Activated CD4-positive, alpha-beta T cell treated with anti-CD3 and anti-CD28 coated beads, Interleukin-2, amount 10 ng/mL, durations not matched to agents 24 days and 14 days (primary cell): ENCODE measurements around the gene TRMT112. TPM values are rescaled to one million over a fixed set of nuclear protein-coding genes. Genes with fewer than 3 reads are reported as not detected.

Source experiments
- DNase-seq: peaks from one replicate; pipeline ENCODE4 v3.0.0; 2022
- H3K27ac Mint-ChIP-seq: one replicate; pipeline ENCODE4 v1.8.0; 2022; ENCODE audit warnings: mild to moderate bottlenecking, mixed read lengths
- H3K27me3 Mint-ChIP-seq: one replicate; pipeline ENCODE4 v1.8.0; 2022; ENCODE audit warnings: mixed read lengths
- H3K36me3 Mint-ChIP-seq: one replicate; pipeline ENCODE4 v1.8.0; 2022; ENCODE audit warnings: low read depth, mild to moderate bottlenecking, mixed read lengths
- H3K4me1 Mint-ChIP-seq: one replicate; pipeline ENCODE4 v1.8.0; 2021; ENCODE audit warnings: mixed read lengths
- H3K4me3 Mint-ChIP-seq: one replicate; pipeline ENCODE4 v1.8.0; 2022; ENCODE audit warnings: mild to moderate bottlenecking, moderate library complexity, mixed read lengths
- H3K9me3 Mint-ChIP-seq: one replicate; pipeline ENCODE4 v1.8.0; 2021; ENCODE audit warnings: mixed read lengths
- intact Hi-C: fragments of 100-400 bp; cut with micrococcal nuclease; formaldehyde crosslinking; loops from one replicate; pipeline ENCODE4 v1.15.1; 2023
- total RNA-seq: library from RNA; stranded (reverse); gene quantifications from 2 replicates; pipeline ENCODE4 v1.2.3, GENCODE V29; 2022

TRMT112 gene
- total RNA-seq, 1 donor from 2014 or later, result 319 TPM

GRCh38 chr11:64284048-64284961 lies 33.1 kb downstream of the TRMT112 start, which contains the start of gene BAD:
BAD (minus strand) TSS chr11:64284665; CDS start chr11:64284368, 297 bp downstream.
- peak; percentile 97 for DNase-seq
- Mint-ChIP-seq H3K4me3 (peak within 1 kb of the TSS; percentile 89), H3K27me3 (no peaks in the 10 kb centered on the region), H3K9me3 (no peaks in the 10 kb centered on the region), H3K36me3 (peaks cover 19% of the 10 kb centered on the region), H3K4me1 (peaks cover 17% of the 10 kb centered on the region), H3K27ac (peak within 1 kb of the TSS; percentile 94)
- intact Hi-C loops, result loop anchor here (2.0 kb wide), 1 partner anchor 44 kb away; the partner anchor contains the start of gene FKBP2

GRCh38 chr11:64283092-64283491 lies 34.3 kb downstream of the TRMT112 start:
- Mint-ChIP-seq H3K27me3 (no peaks in the 10 kb centered on the region), H3K27ac (peak overlapping the region; percentile 62), H3K9me3 (no peaks in the 10 kb centered on the region), H3K36me3 (peaks cover 22% of the 10 kb centered on the region), H3K4me1 (peaks cover 21% of the 10 kb centered on the region), H3K4me3 (peak overlapping the region; percentile 59)
- intact Hi-C loops, result no loop called here
- peak; percentile 59 for DNase-seq

- Mint-ChIP-seq H3K27ac (no peak overlapping the region), H3K4me3 (no peak overlapping the region), H3K4me1 (peaks cover 21% of the 10 kb centered on the region), H3K9me3 (no peaks in the 10 kb centered on the region), H3K27me3 (no peaks in the 10 kb centered on the region), H3K36me3 (peaks cover 22% of the 10 kb centered on the region)
- intact Hi-C loops, result no loop called here
- no peak for DNase-seq
Observed at GRCh38 chr11:64281957-64282770, 35.2 kb downstream of the TRMT112 start.

- H3K9me3 Mint-ChIP-seq, result no peaks in the 10 kb centered on the region
- H3K4me1 Mint-ChIP-seq, result peaks cover 12% of the 10 kb centered on the region
- H3K27ac Mint-ChIP-seq, result no peak overlapping the region
- no peak overlapping the region for H3K4me3 Mint-ChIP-seq
- H3K36me3 Mint-ChIP-seq, result peaks cover 22% of the 10 kb centered on the region
- no peaks in the 10 kb centered on the region for H3K27me3 Mint-ChIP-seq
- intact Hi-C loops, result no loop called here
- no peak for DNase-seq
Observed at GRCh38 chr11:64278576-64279190, 38.7 kb downstream of the TRMT112 start.

- Mint-ChIP-seq H3K27me3 (no peaks in the 10 kb centered on the region), H3K27ac (no peak overlapping the region), H3K4me1 (peaks cover 11% of the 10 kb centered on the region), H3K9me3 (no peaks in the 10 kb centered on the region), H3K4me3 (no peak overlapping the region), H3K36me3 (peaks cover 17% of the 10 kb centered on the region)
- DNase-seq, result no peak
- intact Hi-C loops, result no loop called here
Observed at GRCh38 chr11:64276653-64277431, 40.5 kb downstream of the TRMT112 start.

GRCh38 chr11:64275841-64276240 lies 41.5 kb downstream of the TRMT112 start:
- H3K27me3 Mint-ChIP-seq, result no peaks in the 10 kb centered on the region
- no peak for DNase-seq
- intact Hi-C loops, result no loop called here
- no peak overlapping the region for H3K4me3 Mint-ChIP-seq
- H3K36me3 Mint-ChIP-seq, result peaks cover 7% of the 10 kb centered on the region
- no peaks in the 10 kb centered on the region for H3K9me3 Mint-ChIP-seq
- peaks cover 11% of the 10 kb centered on the region for H3K4me1 Mint-ChIP-seq
- H3K27ac Mint-ChIP-seq, result no peak overlapping the region

- peaks cover 13% of the 10 kb centered on the region for H3K4me1 Mint-ChIP-seq
- no peaks in the 10 kb centered on the region for H3K27me3 Mint-ChIP-seq
- intact Hi-C loops, result no loop called here
- no peak overlapping the region for H3K27ac Mint-ChIP-seq
- peaks cover 9% of the 10 kb centered on the region for H3K36me3 Mint-ChIP-seq
- no peak overlapping the region for H3K4me3 Mint-ChIP-seq
- H3K9me3 Mint-ChIP-seq, result no peaks in the 10 kb centered on the region
- no peak for DNase-seq
Observed at GRCh38 chr11:64275031-64275800, 42.1 kb downstream of the TRMT112 start.

GRCh38 chr11:64269540-64270220 lies 47.7 kb downstream of the TRMT112 start:
- Mint-ChIP-seq H3K27me3 (no peaks in the 10 kb centered on the region), H3K4me3 (peak overlapping the region; percentile 96), H3K9me3 (no peaks in the 10 kb centered on the region), H3K27ac (peak overlapping the region; percentile 99), H3K4me1 (peaks cover 26% of the 10 kb centered on the region), H3K36me3 (peaks cover 14% of the 10 kb centered on the region)
- intact Hi-C loops, result loop anchor here (1.0 to 2.0 kb wide), 5 partner anchors 16 to 71 kb away; partner anchors contain the start of genes CCDC88B, ESRRA, GPR137 and TRMT112
- DNase-seq, result peak; percentile 99

GRCh38 chr11:64268893-64269539 lies 48.3 kb downstream of the TRMT112 start:
- Mint-ChIP-seq H3K27ac (peak overlapping the region; percentile 99), H3K4me3 (peak overlapping the region; percentile 96), H3K36me3 (peaks cover 14% of the 10 kb centered on the region), H3K4me1 (peaks cover 26% of the 10 kb centered on the region), H3K27me3 (no peaks in the 10 kb centered on the region), H3K9me3 (no peaks in the 10 kb centered on the region)
- intact Hi-C loops, result loop anchor here (1.0 kb wide), 3 partner anchors 18 to 48 kb away; partner anchors contain the start of genes PLCB3 and TRMT112
- peak; percentile 89 for DNase-seq

- H3K27me3 Mint-ChIP-seq, result no peaks in the 10 kb centered on the region
- peak overlapping the region; percentile 96 for H3K4me3 Mint-ChIP-seq
- peaks cover 26% of the 10 kb centered on the region for H3K4me1 Mint-ChIP-seq
- peak overlapping the region; percentile 99 for H3K27ac Mint-ChIP-seq
- no peak for DNase-seq
- intact Hi-C loops, result loop anchor here (1.0 kb wide), 1 partner anchor 17 kb away; the partner anchor contains the start of gene PLCB3
- peaks cover 14% of the 10 kb centered on the region for H3K36me3 Mint-ChIP-seq
- H3K9me3 Mint-ChIP-seq, result no peaks in the 10 kb centered on the region
Observed at GRCh38 chr11:64268025-64268892, 49.1 kb downstream of the TRMT112 start.
